ENCODE data around the gene LYPLA2. TPM values are rescaled to one million over a fixed set of nuclear protein-coding genes. Genes with fewer than 3 reads are reported as not detected.

The LYPLA2 gene
- total and polyA plus RNA-seq, 2 of the 4 experiments (the other 2 are of a cell fraction): 44.3 to 78.6 TPM

GRCh38 chr1:23784846-23785245, 6.1 kb upstream of the LYPLA2 start:
- Histone ChIP-seq H2BK5ac (ENCODE audit: low read depth, low read length, poor library complexity, severe bottlenecking) (no peak overlapping the region), H2AFZ (replicated peaks; ENCODE audit: low read length, poor library complexity) (no peak overlapping the region), H2BK20ac (ENCODE audit: low read depth, low read length) (no peak overlapping the region), H3K9me1 (ENCODE audit: insufficient read depth, low read length) (no peaks in the 10 kb centered on the region), H4K5ac (ENCODE audit: low read depth, low read length) (no peak overlapping the region), H2BK15ac (ENCODE audit: low read depth, low read length) (no peak overlapping the region), H3K4me2 (ENCODE audit: low read depth, low read length) (no peak overlapping the region), H2AK5ac (ENCODE audit: low read depth, low read length) (no peak overlapping the region), H3K18ac (ENCODE audit: low read depth, low read length) (no peak overlapping the region), H2AK9ac (replicated peaks; ENCODE audit: low read depth, low read length, poor library complexity) (no peak overlapping the region), H3K27me3 (ENCODE audit: control insufficient read depth, insufficient read depth, low read length) (no peaks in the 10 kb centered on the region), H3K27ac (ENCODE audit: insufficient read depth, low read length) (no peak overlapping the region), H3K23ac (ENCODE audit: low read depth, low read length) (no peak overlapping the region), H3K79me1 (ENCODE audit: low read depth in 1 of 2, low read length in 2 of 2) (peaks cover 22 to 47% of the 10 kb centered on the region in 2 experiments), H4K91ac (ENCODE audit: insufficient read depth, low read depth, low read length) (no peak overlapping the region), H3K9me3 (ENCODE audit: control insufficient read depth, insufficient read depth, low read length) (no peaks in the 10 kb centered on the region), H3K56ac (ENCODE audit: extremely low read depth, insufficient read depth, low read length) (no peak overlapping the region), H3K36me3 (ENCODE audit: control insufficient read depth, insufficient read depth, low read length) (peaks cover 15% of the 10 kb centered on the region), H4K20me1 (ENCODE audit: insufficient read depth, low read length) (peaks cover 3% of the 10 kb centered on the region; the same call in 1 of the 2 replicates), H3K4me1 (ENCODE audit: control insufficient read depth, insufficient read depth, low read length) (peaks cover 3% of the 10 kb centered on the region), H3K14ac (replicated peaks; ENCODE audit: low read depth, low read length) (no peak overlapping the region), H3K4ac (ENCODE audit: low read depth, low read length) (no peak overlapping the region), H3K4me3 (ENCODE audit: insufficient read depth, low read depth, low read length) (no peak overlapping the region), H4K8ac (ENCODE audit: low read depth in 2 of 2, low read length in 2 of 2) (no peak overlapping the region), H3K9ac (ENCODE audit: low read depth, low read length) (no peak overlapping the region), H2BK120ac (ENCODE audit: low read depth, low read length) (no peak overlapping the region)
- TF ChIP-seq RCOR1 (IDR thresholded peaks at IDR 0.05; ENCODE audit: insufficient replicate concordance, low read length) (no peak), MAFK (IDR thresholded peaks at IDR 0.05; ENCODE audit: low read depth, low read length) (peak; percentile 46; the same call in 1 of the 2 replicates), CEBPB (IDR thresholded peaks at IDR 0.05; ENCODE audit: low read depth, low read length) (no peak)
- dilution Hi-C loops (cut with HindIII; ENCODE audit: low sequenced_read_pairs, unreplicated experiment): no loop called here
- ATAC-seq (ENCODE audit: low read depth) (no peak), DNase-seq (no peak)
- no CpG with 5 or more reads among the region's 4 CpGs for WGBS, 2 experiments (ENCODE audit: extremely low coverage in 2 of 2, insufficient read length in 1 of 2)
- in situ Hi-C loops (cut with MboI; ENCODE audit: low sequenced_read_pairs): no loop called here
- BruUV-seq (replicated peaks): no TSS peak
- intact Hi-C loops (cut with micrococcal nuclease): no loop called here
- ChIA-PET POLR2A (ENCODE audit: unreplicated experiment) (no interaction called here), CTCF (interaction anchor here (0.6 to 2.3 kb wide), 2 partner anchors 13 to 125 kb away, joined by 4 to 8 read pairs; no protein-coding TSS in a partner anchor)

Data from IMR-90 (cell line).